SK-N-MC (cell line): ENCODE results near the gene ZSWIM4.

ENCODE experiments used
- EZH2 ChIP-seq: fragments of 200-600 bp; sonication (generic); IDR thresholded peaks from one replicate; pipeline ENCODE4 v1.6.1; 2017; ENCODE audit warnings: antibody characterized with exemption
- FOXP2 ChIP-seq: optimal IDR thresholded peaks from 2 replicates; pipeline ENCODE3; 2011; ENCODE audit warnings: mild to moderate bottlenecking, moderate library complexity; ENCODE audit not compliant: insufficient read depth; ENCODE audit errors: extremely low read length, control extremely low read depth
- POLR2AphosphoS5 ChIP-seq: IDR thresholded peaks from 2 replicates; pipeline ENCODE4 v1.6.1; 2012; ENCODE audit warnings: mild to moderate bottlenecking, low read depth, low read length, borderline replicate concordance

- TF ChIP-seq POLR2AphosphoS5: no peak
- TF ChIP-seq EZH2: no peak
- no peak for TF ChIP-seq FOXP2
Observed at GRCh38 chr19:13761423-13761822, 33.8 kb upstream of the ZSWIM4 start.
